H1 (cell line): ENCODE data around the gene MAPT. TPM values are rescaled to one million over a fixed set of nuclear protein-coding genes. Genes with fewer than 3 reads are reported as not detected.

Source experiments
- CTCF ChIA-PET: fragments of 300-600 bp; sonication (Branson Sonifier 250); formaldehyde crosslinking; loops from one replicate; lab custom pipeline; 2021; ENCODE audit not compliant: partially characterized antibody; lab: Charles Lee
- POLR2A ChIA-PET: fragments of 300-600 bp; sonication (Branson Sonifier 250); formaldehyde crosslinking; loops from one replicate; lab custom pipeline; 2021; ENCODE audit warnings: inconsistent platforms; ENCODE audit not compliant: partially characterized antibody; lab: Charles Lee
- DNase-seq, 2 experiments: peaks; one replicate each; pipeline versions ENCODE4 v3.0.0 to v3.0.0-alpha.2; 2010 to 2022; ENCODE audit warnings: low spot score in 2 of 2, low read depth in 1 of 2, mixed read lengths in 1 of 2
- FAIRE-seq: peaks from 2 replicates; lab custom pipeline; 2011; peaks lifted over from hg19 to GRCh38; lab: Jason Lieb, UNC
- H2AFZ ChIP-seq: 2 replicates; pipeline ENCODE4 v1.8.1; 2012; ENCODE audit warnings: low read length, inconsistent platforms
- H2AK5ac ChIP-seq: 2 replicates; pipeline ENCODE4 v1.6.1; 2013; ENCODE audit warnings: low read depth, low read length
- H2BK120ac ChIP-seq: replicated peaks from 2 replicates; pipeline ENCODE3; 2013; ENCODE audit warnings: low read depth, low read length, inconsistent platforms
- H2BK12ac ChIP-seq: 2 replicates; pipeline ENCODE4 v1.6.1; 2013; ENCODE audit warnings: low read depth, low read length
- H2BK15ac ChIP-seq: 2 replicates; pipeline ENCODE4 v1.6.1; 2013; ENCODE audit warnings: low read length
- H2BK20ac ChIP-seq: 2 replicates; pipeline ENCODE4 v1.6.1; 2013; ENCODE audit warnings: low read length
- H2BK5ac ChIP-seq: 2 replicates; pipeline ENCODE4 v1.6.1; 2013; ENCODE audit warnings: low read depth, low read length
- H3K14ac ChIP-seq: 2 replicates; pipeline ENCODE4 v1.6.1; 2013; ENCODE audit warnings: inconsistent platforms; ENCODE audit not compliant: insufficient read length
- H3K18ac ChIP-seq: 2 replicates; pipeline ENCODE4 v1.6.1; 2013; ENCODE audit warnings: low read length; ENCODE audit errors: extremely low read depth
- H3K23ac ChIP-seq: 2 replicates; pipeline ENCODE4 v1.6.1; 2013; ENCODE audit warnings: inconsistent platforms; ENCODE audit not compliant: insufficient read length
- H3K23me2 ChIP-seq: 2 replicates; pipeline ENCODE4 v1.6.1; 2013; ENCODE audit warnings: low read depth, low read length
- H3K27ac ChIP-seq: 2 replicates; pipeline ENCODE4 v1.6.1; 2011; ENCODE audit warnings: low read depth, low read length, inconsistent platforms
- H3K27me3 ChIP-seq, 4 experiments: replicated peaks in 1 of 4; 1 replicate in 1 of 4; 2 replicates in 3 of 4; pipeline versions ENCODE4 v1.6.1 to v1.8.1; 2011 to 2013; ENCODE audit warnings: low read length in 3 of 4, mild to moderate bottlenecking in 3 of 4, inconsistent platforms in 2 of 4, mixed read lengths in 2 of 4, moderate library complexity in 1 of 4; ENCODE audit not compliant: control insufficient read depth in 3 of 4, insufficient read depth in 3 of 4; ENCODE audit errors: extremely low read depth in 1 of 4
- H3K36me3 ChIP-seq, 4 experiments: 2 replicates each; pipeline versions ENCODE4 v1.6.1 to v1.8.1; 2011 to 2013; ENCODE audit warnings: mild to moderate bottlenecking in 4 of 4, low read length in 3 of 4, moderate library complexity in 2 of 4, control low read depth in 1 of 4, inconsistent platforms in 1 of 4; ENCODE audit not compliant: insufficient read depth in 4 of 4, control insufficient read depth in 2 of 4
- H3K4ac ChIP-seq: replicated peaks from 2 replicates; pipeline ENCODE3; 2013; ENCODE audit warnings: low read length, low read depth, mixed read lengths, inconsistent platforms; ENCODE audit not compliant: insufficient read length
- H3K4me1 ChIP-seq, 4 experiments: replicated peaks in 1 of 4; 1 replicate in 1 of 4; 2 replicates in 3 of 4; pipeline versions ENCODE4 v1.6.1 to v1.8.1; 2011 to 2013; ENCODE audit warnings: low read length in 3 of 4, inconsistent platforms in 2 of 4, mixed read lengths in 1 of 4; ENCODE audit not compliant: insufficient read depth in 4 of 4, control insufficient read depth in 3 of 4
- H3K4me2 ChIP-seq, 2 experiments: 2 replicates each; pipeline versions ENCODE4 v1.6.1 to v1.8.1; 2011 to 2013; ENCODE audit warnings: low read depth in 2 of 2, low read length in 2 of 2, control low read depth in 1 of 2, inconsistent platforms in 1 of 2, mild to moderate bottlenecking in 1 of 2; ENCODE audit not compliant: insufficient read depth in 1 of 2
- H3K4me3 ChIP-seq, 4 experiments: fragments of 200-600, 300-600 bp in 1 of 4; sonication (generic), shearing (Covaris generic), sonication (Bioruptor Twin) in 1 of 4; 2 replicates each; pipeline versions ENCODE4 v1.5.1 to v1.8.1; 2011 to 2016; ENCODE audit warnings: low read length in 4 of 4, low read depth in 3 of 4, control low read depth in 2 of 4, inconsistent platforms in 2 of 4, mild to moderate bottlenecking in 2 of 4, mixed read lengths in 1 of 4, moderate library complexity in 1 of 4; ENCODE audit not compliant: insufficient read depth in 2 of 4; ENCODE audit errors: extremely low read depth in 1 of 4
- H3K56ac ChIP-seq: replicated peaks from 2 replicates; pipeline ENCODE3; 2013; ENCODE audit warnings: low read depth, mild to moderate bottlenecking, mixed read lengths, low read length, inconsistent platforms; ENCODE audit not compliant: insufficient read length
- H3K79me1 ChIP-seq: 2 replicates; pipeline ENCODE4 v1.6.1; 2013; ENCODE audit warnings: low read depth, low read length, control low read depth
- H3K79me2 ChIP-seq, 2 experiments: 2 replicates each; pipeline versions ENCODE4 v1.6.1 to v1.8.1; 2012 to 2013; ENCODE audit warnings: low read length in 2 of 2, mild to moderate bottlenecking in 2 of 2, inconsistent platforms in 1 of 2; ENCODE audit not compliant: insufficient read depth in 2 of 2, control insufficient read depth in 1 of 2
- H3K9ac ChIP-seq, 4 experiments: replicated peaks in 1 of 4; 1 replicate in 1 of 4; 2 replicates in 3 of 4; pipeline versions ENCODE4 v1.6.1 to v1.8.1; 2011 to 2013; ENCODE audit warnings: low read depth in 3 of 4, low read length in 3 of 4, control low read depth in 2 of 4, mild to moderate bottlenecking in 2 of 4, moderate library complexity in 2 of 4, inconsistent platforms in 1 of 4; ENCODE audit errors: extremely low read depth in 1 of 4
- H3K9me3 ChIP-seq, 2 experiments: 2 replicates each; pipeline versions ENCODE4 v1.6.1 to v1.8.1; 2012 to 2013; ENCODE audit warnings: mild to moderate bottlenecking in 2 of 2, moderate library complexity in 2 of 2, control low read depth in 1 of 2, inconsistent platforms in 1 of 2, low read depth in 1 of 2, low read length in 1 of 2, mixed read lengths in 1 of 2; ENCODE audit not compliant: insufficient read depth in 2 of 2
- H4K20me1 ChIP-seq, 2 experiments: replicated peaks in 1 of 2; 2 replicates each; pipeline versions ENCODE3 to v1.8.1; 2011 to 2013; ENCODE audit warnings: inconsistent platforms in 2 of 2, low read length in 2 of 2, mild to moderate bottlenecking in 1 of 2; ENCODE audit not compliant: insufficient read depth in 2 of 2, control insufficient read depth in 1 of 2
- H4K5ac ChIP-seq: 2 replicates; pipeline ENCODE4 v1.6.1; 2013; ENCODE audit warnings: low read length, low read depth, mixed read lengths, inconsistent platforms; ENCODE audit not compliant: insufficient read length
- H4K8ac ChIP-seq: 2 replicates; pipeline ENCODE4 v1.8.0; 2013; ENCODE audit warnings: mild to moderate bottlenecking, moderate library complexity, low read length, inconsistent platforms; ENCODE audit not compliant: insufficient read depth; ENCODE audit errors: extremely low read depth
- H4K91ac ChIP-seq: replicated peaks from 2 replicates; pipeline ENCODE3; 2013; ENCODE audit warnings: low read length, mixed read lengths, inconsistent platforms; ENCODE audit not compliant: insufficient read length
- FOSL1 ChIP-seq: IDR thresholded peaks from 2 replicates; pipeline ENCODE4 v1.6.1; 2011; ENCODE audit warnings: mild to moderate bottlenecking, low read depth, low read length, moderate library complexity; ENCODE audit not compliant: insufficient read depth
- NRF1 ChIP-seq: IDR thresholded peaks from 2 replicates; pipeline ENCODE4 v1.6.1; 2011; ENCODE audit warnings: mild to moderate bottlenecking, low read depth, low read length, improper control_type of control experiment
- TCF12 ChIP-seq: IDR thresholded peaks from 2 replicates; pipeline ENCODE4 v1.6.1; 2011; ENCODE audit warnings: low read depth, mild to moderate bottlenecking, low read length
- WGBS, 2 experiments: shearing (Covaris generic) in 1 of 2; methylation state at CpG; one replicate each; pipeline versions ENCODE4 v1.1.6 to v1.1.7; 2013 to 2015; ENCODE audit warnings: low lambda C conversion rate in 2 of 2, mixed read lengths in 2 of 2, inconsistent platforms in 1 of 2, low coverage in 1 of 2, missing lambda C conversion rate in 1 of 2; ENCODE audit not compliant: insufficient replicate concordance in 2 of 2, insufficient coverage in 1 of 2, insufficient read length in 1 of 2; ENCODE audit errors: extremely low coverage in 1 of 2, missing lambda C conversion rate in 1 of 2; 5-methylcytosine and 5-hydroxymethylcytosine counted together
- polyA plus RNA-seq, 7 experiments: library from polyadenylated mRNA; depleted of rRNA in 3 of 7; stranded (reverse) in 5 of 7; unstranded in 2 of 7; fragments of >200 nt in 5 of 7; fragments of 200-250 nt in 2 of 7; gene quantifications; 1 replicate in 5 of 7; 2 replicates in 1 of 7; 4 replicates in 1 of 7; pipeline versions ENCODE4 v1.2.1 to v1.2.3, GENCODE V29; 2011 to 2013; ENCODE audit warnings: missing spikeins in 2 of 7, mixed read lengths in 2 of 7
- total RNA-seq: library from RNA; stranded (reverse); fragmentation: NEBNext Ultra II Directional; extraction: Animal tissue kit (Norgen Biotek cat#: 25700); gene quantifications from 2 replicates; pipeline ENCODE4 v1.2.1, GENCODE V29; 2021

The MAPT gene
- total and polyA plus RNA-seq, 2 of the 8 experiments (the other 6 are each of a cell fraction or from before 2014, with no cell fraction given): 0.54 to 1.7 TPM

DNA sequence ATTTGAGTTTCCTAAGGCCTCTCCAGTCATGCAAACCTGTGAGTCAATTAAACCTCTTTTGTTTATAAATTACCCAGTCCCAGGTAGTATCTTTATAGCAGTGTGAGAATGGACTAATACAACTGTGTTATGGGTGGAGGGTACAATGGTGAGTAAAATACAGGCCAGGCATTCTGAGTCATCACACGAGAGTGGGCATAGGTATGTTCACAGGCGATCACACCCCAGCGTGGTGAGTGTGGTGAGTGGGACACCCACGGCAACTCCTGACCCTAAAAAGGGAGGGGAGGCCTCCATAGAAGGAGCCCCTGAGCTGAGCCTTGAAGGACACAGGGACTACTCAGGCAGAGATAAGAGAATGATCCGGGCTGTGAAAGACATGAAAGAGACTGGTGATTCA lies 22.6 kb upstream of the MAPT start:
- DNase-seq (no peak), FAIRE-seq (no peak)
- H2BK120ac ChIP-seq: no peak overlapping the region
- no peaks in the 10 kb centered on the region for H3K79me2 ChIP-seq
- no peak overlapping the region for H4K8ac ChIP-seq
- no peaks in the 10 kb centered on the region; a peak in 1 of 7 replicates for H3K4me1 ChIP-seq
- WGBS, 2 experiments: 82% methylated on average over 5 of the region's 5 CpGs; no CpG with 5 or more reads in 1 of the 2 experiments
- no peak overlapping the region for H2AFZ ChIP-seq
- H4K20me1 ChIP-seq: no peaks in the 10 kb centered on the region
- ChIA-PET POLR2A (no interaction called here), CTCF (interaction anchor here (0.6 to 1.5 kb wide), 5 partner anchors 17 to 109 kb away, joined by 3 to 5 read pairs (median 3); no protein-coding TSS in a partner anchor)
- no peaks in the 10 kb centered on the region for H3K23me2 ChIP-seq
- no peak overlapping the region for H3K4me2 ChIP-seq
- no peak overlapping the region for H3K9ac ChIP-seq
- no peak overlapping the region for H3K14ac ChIP-seq
- no peaks in the 10 kb centered on the region for H3K36me3 ChIP-seq
- H3K27ac ChIP-seq: no peak overlapping the region
- no peaks in the 10 kb centered on the region for H3K79me1 ChIP-seq
- H3K23ac ChIP-seq: no peak overlapping the region
- H3K18ac ChIP-seq: no peak overlapping the region
- no peak overlapping the region for H2BK5ac ChIP-seq
- no peak overlapping the region for H4K5ac ChIP-seq
- no peak overlapping the region for H3K56ac ChIP-seq
- no peak for TF ChIP-seq TCF12
- TF ChIP-seq NRF1: no peak
- no peak for TF ChIP-seq FOSL1
- H3K27me3 ChIP-seq: no peaks in the 10 kb centered on the region
- no peak overlapping the region for H2BK15ac ChIP-seq
- no peak overlapping the region for H3K4me3 ChIP-seq
- H3K9me3 ChIP-seq: no peaks in the 10 kb centered on the region
- H2BK12ac ChIP-seq: no peak overlapping the region
- H3K4ac ChIP-seq: no peak overlapping the region
- H2BK20ac ChIP-seq: no peak overlapping the region
- no peak overlapping the region for H4K91ac ChIP-seq
- H2AK5ac ChIP-seq: no peak overlapping the region
